Activated naive CD4-positive, alpha-beta T cell treated with anti-CD3 and anti-CD28 coated beads, Interleukin-2, amount 10 ng/mL, durations not matched to agents 5 hours and 36 hours (primary cell): Measurements from ENCODE around the gene ARSD. TPM values are rescaled to one million over a fixed set of nuclear protein-coding genes. Genes with fewer than 3 reads are reported as not detected.

Experiments used
- total RNA-seq, 2 experiments: library from RNA; stranded (reverse); gene quantifications; one replicate each; pipeline ENCODE4 v1.2.3, GENCODE V29; 2021

Gene ARSD, protein sequence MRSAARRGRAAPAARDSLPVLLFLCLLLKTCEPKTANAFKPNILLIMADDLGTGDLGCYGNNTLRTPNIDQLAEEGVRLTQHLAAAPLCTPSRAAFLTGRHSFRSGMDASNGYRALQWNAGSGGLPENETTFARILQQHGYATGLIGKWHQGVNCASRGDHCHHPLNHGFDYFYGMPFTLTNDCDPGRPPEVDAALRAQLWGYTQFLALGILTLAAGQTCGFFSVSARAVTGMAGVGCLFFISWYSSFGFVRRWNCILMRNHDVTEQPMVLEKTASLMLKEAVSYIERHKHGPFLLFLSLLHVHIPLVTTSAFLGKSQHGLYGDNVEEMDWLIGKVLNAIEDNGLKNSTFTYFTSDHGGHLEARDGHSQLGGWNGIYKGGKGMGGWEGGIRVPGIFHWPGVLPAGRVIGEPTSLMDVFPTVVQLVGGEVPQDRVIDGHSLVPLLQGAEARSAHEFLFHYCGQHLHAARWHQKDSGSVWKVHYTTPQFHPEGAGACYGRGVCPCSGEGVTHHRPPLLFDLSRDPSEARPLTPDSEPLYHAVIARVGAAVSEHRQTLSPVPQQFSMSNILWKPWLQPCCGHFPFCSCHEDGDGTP
- 1 to 10 TPM; 1.8 to 1.9 TPM for total RNA-seq

DNA sequence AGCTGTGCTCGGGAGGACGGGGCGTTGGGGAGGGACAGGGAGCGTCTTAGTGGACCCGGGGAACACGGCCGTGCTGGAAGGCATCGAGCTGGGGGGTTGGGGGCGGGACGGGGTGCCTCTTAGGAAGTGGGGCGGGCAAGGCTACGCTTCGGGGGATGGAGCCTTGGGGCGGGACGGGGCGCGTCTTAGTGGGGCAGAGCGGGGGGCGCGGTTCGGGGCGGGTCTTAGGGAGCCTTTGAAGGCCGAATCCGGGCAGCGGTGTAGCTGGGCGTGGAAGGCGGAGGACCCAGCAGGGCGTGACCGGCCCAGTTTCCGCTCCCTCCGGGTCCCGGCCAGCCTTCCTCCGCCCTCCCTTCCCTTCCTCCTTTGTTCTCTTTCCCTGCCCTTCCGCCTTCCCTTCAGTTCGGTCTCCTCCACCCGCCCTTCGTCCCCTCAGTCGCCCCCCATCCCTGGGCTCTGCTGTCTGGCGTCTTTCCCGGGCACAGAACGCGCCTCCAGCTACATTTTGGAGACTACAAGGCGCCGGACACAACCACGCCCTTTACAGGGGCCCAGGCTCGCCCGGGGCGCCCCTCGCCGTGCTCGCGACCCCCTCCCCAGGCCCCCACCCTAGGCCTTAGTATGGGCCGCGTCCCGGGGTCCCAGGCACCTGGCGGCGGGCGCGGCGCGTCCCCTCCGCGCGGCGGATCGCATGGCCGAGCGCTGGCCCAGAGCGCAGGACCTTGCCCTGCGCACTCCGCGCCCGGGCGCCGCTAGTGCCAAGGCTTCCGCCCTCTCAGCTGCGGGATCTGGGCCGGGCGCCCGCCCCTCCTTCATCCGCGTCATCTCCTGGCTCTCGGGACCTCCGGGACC lies at the start of gene ARSD:
Gene ARSD (minus strand): TSS at position 757 of the 852 bp plus-strand sequence. CDS start 64 bp downstream, at position 693.

Other genes with a start within 250 kb of the ARSD start
- gene CD99, start 238.0 kb downstream of the ARSD start, total RNA-seq, result 100 to 1,000 TPM; 290 to 297 TPM
- not detected for gene XG, start 177.3 kb downstream of the ARSD start, total RNA-seq
- not detected for gene GYG2, start 100.4 kb downstream of the ARSD start, total RNA-seq
- not detected for gene ARSH, start 77.2 kb upstream of the ARSD start, total RNA-seq
- gene ARSF, start 112.1 kb upstream of the ARSD start, total RNA-seq, result not detected